H1 (cell line): ENCODE results near the gene CD68. TPM values are rescaled to one million over a fixed set of nuclear protein-coding genes. Genes with fewer than 3 reads are reported as not detected.

ENCODE experiments used
- CTCF ChIA-PET: fragments of 300-600 bp; sonication (Branson Sonifier 250); formaldehyde crosslinking; loops from one replicate; lab custom pipeline; 2021; ENCODE audit not compliant: partially characterized antibody; lab: Charles Lee
- POLR2A ChIA-PET: fragments of 300-600 bp; sonication (Branson Sonifier 250); formaldehyde crosslinking; loops from one replicate; lab custom pipeline; 2021; ENCODE audit warnings: inconsistent platforms; ENCODE audit not compliant: partially characterized antibody; lab: Charles Lee
- DNase-seq, 2 experiments: peaks; one replicate each; pipeline versions ENCODE4 v3.0.0 to v3.0.0-alpha.2; 2010 to 2022; ENCODE audit warnings: low spot score in 2 of 2, low read depth in 1 of 2, mixed read lengths in 1 of 2
- FAIRE-seq: peaks from 2 replicates; lab custom pipeline; 2011; peaks lifted over from hg19 to GRCh38; lab: Jason Lieb, UNC
- H2AFZ ChIP-seq: 2 replicates; pipeline ENCODE4 v1.8.1; 2012; ENCODE audit warnings: low read length, inconsistent platforms
- H2AK5ac ChIP-seq: 2 replicates; pipeline ENCODE4 v1.6.1; 2013; ENCODE audit warnings: low read depth, low read length
- H2BK120ac ChIP-seq: replicated peaks from 2 replicates; pipeline ENCODE3; 2013; ENCODE audit warnings: low read depth, low read length, inconsistent platforms
- H2BK12ac ChIP-seq: 2 replicates; pipeline ENCODE4 v1.6.1; 2013; ENCODE audit warnings: low read depth, low read length
- H2BK15ac ChIP-seq: 2 replicates; pipeline ENCODE4 v1.6.1; 2013; ENCODE audit warnings: low read length
- H2BK20ac ChIP-seq: 2 replicates; pipeline ENCODE4 v1.6.1; 2013; ENCODE audit warnings: low read length
- H2BK5ac ChIP-seq: 2 replicates; pipeline ENCODE4 v1.6.1; 2013; ENCODE audit warnings: low read depth, low read length
- H3K14ac ChIP-seq: 2 replicates; pipeline ENCODE4 v1.6.1; 2013; ENCODE audit warnings: inconsistent platforms; ENCODE audit not compliant: insufficient read length
- H3K18ac ChIP-seq: 2 replicates; pipeline ENCODE4 v1.6.1; 2013; ENCODE audit warnings: low read length; ENCODE audit errors: extremely low read depth
- H3K23ac ChIP-seq: 2 replicates; pipeline ENCODE4 v1.6.1; 2013; ENCODE audit warnings: inconsistent platforms; ENCODE audit not compliant: insufficient read length
- H3K23me2 ChIP-seq: 2 replicates; pipeline ENCODE4 v1.6.1; 2013; ENCODE audit warnings: low read depth, low read length
- H3K27ac ChIP-seq: 2 replicates; pipeline ENCODE4 v1.6.1; 2011; ENCODE audit warnings: low read depth, low read length, inconsistent platforms
- H3K27me3 ChIP-seq, 4 experiments: replicated peaks in 1 of 4; 1 replicate in 1 of 4; 2 replicates in 3 of 4; pipeline versions ENCODE4 v1.6.1 to v1.8.1; 2011 to 2013; ENCODE audit warnings: low read length in 3 of 4, mild to moderate bottlenecking in 3 of 4, inconsistent platforms in 2 of 4, mixed read lengths in 2 of 4, moderate library complexity in 1 of 4; ENCODE audit not compliant: control insufficient read depth in 3 of 4, insufficient read depth in 3 of 4; ENCODE audit errors: extremely low read depth in 1 of 4
- H3K36me3 ChIP-seq, 4 experiments: 2 replicates each; pipeline versions ENCODE4 v1.6.1 to v1.8.1; 2011 to 2013; ENCODE audit warnings: mild to moderate bottlenecking in 4 of 4, low read length in 3 of 4, moderate library complexity in 2 of 4, control low read depth in 1 of 4, inconsistent platforms in 1 of 4; ENCODE audit not compliant: insufficient read depth in 4 of 4, control insufficient read depth in 2 of 4
- H3K4ac ChIP-seq: replicated peaks from 2 replicates; pipeline ENCODE3; 2013; ENCODE audit warnings: low read length, low read depth, mixed read lengths, inconsistent platforms; ENCODE audit not compliant: insufficient read length
- H3K4me1 ChIP-seq, 4 experiments: replicated peaks in 1 of 4; 1 replicate in 1 of 4; 2 replicates in 3 of 4; pipeline versions ENCODE4 v1.6.1 to v1.8.1; 2011 to 2013; ENCODE audit warnings: low read length in 3 of 4, inconsistent platforms in 2 of 4, mixed read lengths in 1 of 4; ENCODE audit not compliant: insufficient read depth in 4 of 4, control insufficient read depth in 3 of 4
- H3K4me2 ChIP-seq, 2 experiments: 2 replicates each; pipeline versions ENCODE4 v1.6.1 to v1.8.1; 2011 to 2013; ENCODE audit warnings: low read depth in 2 of 2, low read length in 2 of 2, control low read depth in 1 of 2, inconsistent platforms in 1 of 2, mild to moderate bottlenecking in 1 of 2; ENCODE audit not compliant: insufficient read depth in 1 of 2
- H3K4me3 ChIP-seq, 4 experiments: fragments of 200-600, 300-600 bp in 1 of 4; sonication (generic), shearing (Covaris generic), sonication (Bioruptor Twin) in 1 of 4; 2 replicates each; pipeline versions ENCODE4 v1.5.1 to v1.8.1; 2011 to 2016; ENCODE audit warnings: low read length in 4 of 4, low read depth in 3 of 4, control low read depth in 2 of 4, inconsistent platforms in 2 of 4, mild to moderate bottlenecking in 2 of 4, mixed read lengths in 1 of 4, moderate library complexity in 1 of 4; ENCODE audit not compliant: insufficient read depth in 2 of 4; ENCODE audit errors: extremely low read depth in 1 of 4
- H3K56ac ChIP-seq: replicated peaks from 2 replicates; pipeline ENCODE3; 2013; ENCODE audit warnings: low read depth, mild to moderate bottlenecking, mixed read lengths, low read length, inconsistent platforms; ENCODE audit not compliant: insufficient read length
- H3K79me1 ChIP-seq: 2 replicates; pipeline ENCODE4 v1.6.1; 2013; ENCODE audit warnings: low read depth, low read length, control low read depth
- H3K79me2 ChIP-seq, 2 experiments: 2 replicates each; pipeline versions ENCODE4 v1.6.1 to v1.8.1; 2012 to 2013; ENCODE audit warnings: low read length in 2 of 2, mild to moderate bottlenecking in 2 of 2, inconsistent platforms in 1 of 2; ENCODE audit not compliant: insufficient read depth in 2 of 2, control insufficient read depth in 1 of 2
- H3K9ac ChIP-seq, 4 experiments: replicated peaks in 1 of 4; 1 replicate in 1 of 4; 2 replicates in 3 of 4; pipeline versions ENCODE4 v1.6.1 to v1.8.1; 2011 to 2013; ENCODE audit warnings: low read depth in 3 of 4, low read length in 3 of 4, control low read depth in 2 of 4, mild to moderate bottlenecking in 2 of 4, moderate library complexity in 2 of 4, inconsistent platforms in 1 of 4; ENCODE audit errors: extremely low read depth in 1 of 4
- H3K9me3 ChIP-seq, 2 experiments: 2 replicates each; pipeline versions ENCODE4 v1.6.1 to v1.8.1; 2012 to 2013; ENCODE audit warnings: mild to moderate bottlenecking in 2 of 2, moderate library complexity in 2 of 2, control low read depth in 1 of 2, inconsistent platforms in 1 of 2, low read depth in 1 of 2, low read length in 1 of 2, mixed read lengths in 1 of 2; ENCODE audit not compliant: insufficient read depth in 2 of 2
- H4K20me1 ChIP-seq, 2 experiments: replicated peaks in 1 of 2; 2 replicates each; pipeline versions ENCODE3 to v1.8.1; 2011 to 2013; ENCODE audit warnings: inconsistent platforms in 2 of 2, low read length in 2 of 2, mild to moderate bottlenecking in 1 of 2; ENCODE audit not compliant: insufficient read depth in 2 of 2, control insufficient read depth in 1 of 2
- H4K5ac ChIP-seq: 2 replicates; pipeline ENCODE4 v1.6.1; 2013; ENCODE audit warnings: low read length, low read depth, mixed read lengths, inconsistent platforms; ENCODE audit not compliant: insufficient read length
- H4K8ac ChIP-seq: 2 replicates; pipeline ENCODE4 v1.8.0; 2013; ENCODE audit warnings: mild to moderate bottlenecking, moderate library complexity, low read length, inconsistent platforms; ENCODE audit not compliant: insufficient read depth; ENCODE audit errors: extremely low read depth
- H4K91ac ChIP-seq: replicated peaks from 2 replicates; pipeline ENCODE3; 2013; ENCODE audit warnings: low read length, mixed read lengths, inconsistent platforms; ENCODE audit not compliant: insufficient read length
- CBX8 ChIP-seq: fragments of 300-800, 300-1000 bp; sonication (generic); IDR thresholded peaks from 2 replicates; pipeline ENCODE4 v1.7.1; 2016; ENCODE audit warnings: low read depth, low read length, borderline replicate concordance
- CREB1 ChIP-seq: IDR thresholded peaks from 2 replicates; pipeline ENCODE4 v1.6.1; 2012; ENCODE audit warnings: inconsistent platforms
- EGR1 ChIP-seq: IDR thresholded peaks from 2 replicates; pipeline ENCODE4 v1.6.1; 2011; ENCODE audit warnings: low read depth, low read length, borderline replicate concordance
- GABPA ChIP-seq: IDR thresholded peaks from 2 replicates; pipeline ENCODE4 v1.6.1; 2011; ENCODE audit warnings: mild to moderate bottlenecking, low read length, moderate library complexity, borderline replicate concordance; ENCODE audit not compliant: insufficient read depth
- POLR2A ChIP-seq, 2 experiments: IDR thresholded peaks; 1 replicate in 1 of 2; 2 replicates in 1 of 2; pipeline ENCODE4 v1.6.1; 2011; ENCODE audit warnings: low read depth in 2 of 2, low read length in 2 of 2, mild to moderate bottlenecking in 2 of 2; ENCODE audit errors: control extremely low read depth in 1 of 2
- POLR2AphosphoS5 ChIP-seq: IDR thresholded peaks from 2 replicates; pipeline ENCODE4 v1.6.1; 2011; ENCODE audit warnings: low read depth, low read length
- RXRA ChIP-seq: IDR thresholded peaks from 2 replicates; pipeline ENCODE4 v1.6.1; 2011; ENCODE audit warnings: low read depth, mild to moderate bottlenecking, low read length, moderate library complexity; ENCODE audit not compliant: insufficient read depth
- TAF7 ChIP-seq: optimal IDR thresholded peaks from 2 replicates; pipeline ENCODE3; 2011; ENCODE audit warnings: low read depth, mild to moderate bottlenecking, inconsistent platforms, low read length, moderate library complexity, borderline replicate concordance
- YY1 ChIP-seq: IDR thresholded peaks from 2 replicates; pipeline ENCODE4 v1.6.1; 2011; ENCODE audit warnings: low read depth, mild to moderate bottlenecking, low read length
- WGBS, 2 experiments: shearing (Covaris generic) in 1 of 2; methylation state at CpG; one replicate each; pipeline versions ENCODE4 v1.1.6 to v1.1.7; 2013 to 2015; ENCODE audit warnings: low lambda C conversion rate in 2 of 2, mixed read lengths in 2 of 2, inconsistent platforms in 1 of 2, low coverage in 1 of 2, missing lambda C conversion rate in 1 of 2; ENCODE audit not compliant: insufficient replicate concordance in 2 of 2, insufficient coverage in 1 of 2, insufficient read length in 1 of 2; ENCODE audit errors: extremely low coverage in 1 of 2, missing lambda C conversion rate in 1 of 2; 5-methylcytosine and 5-hydroxymethylcytosine counted together
- polyA plus RNA-seq, 7 experiments: library from polyadenylated mRNA; depleted of rRNA in 3 of 7; stranded (reverse) in 5 of 7; unstranded in 2 of 7; fragments of >200 nt in 5 of 7; fragments of 200-250 nt in 2 of 7; gene quantifications; 1 replicate in 5 of 7; 2 replicates in 1 of 7; 4 replicates in 1 of 7; pipeline versions ENCODE4 v1.2.1 to v1.2.3, GENCODE V29; 2011 to 2013; ENCODE audit warnings: missing spikeins in 2 of 7, mixed read lengths in 2 of 7
- total RNA-seq: library from RNA; stranded (reverse); fragmentation: NEBNext Ultra II Directional; extraction: Animal tissue kit (Norgen Biotek cat#: 25700); gene quantifications from 2 replicates; pipeline ENCODE4 v1.2.1, GENCODE V29; 2021

The CD68 gene
- total and polyA plus RNA-seq, 2 of the 8 experiments (the other 6 are each of a cell fraction or from before 2014, with no cell fraction given): 0.18 TPM; not detected in 1

DNA sequence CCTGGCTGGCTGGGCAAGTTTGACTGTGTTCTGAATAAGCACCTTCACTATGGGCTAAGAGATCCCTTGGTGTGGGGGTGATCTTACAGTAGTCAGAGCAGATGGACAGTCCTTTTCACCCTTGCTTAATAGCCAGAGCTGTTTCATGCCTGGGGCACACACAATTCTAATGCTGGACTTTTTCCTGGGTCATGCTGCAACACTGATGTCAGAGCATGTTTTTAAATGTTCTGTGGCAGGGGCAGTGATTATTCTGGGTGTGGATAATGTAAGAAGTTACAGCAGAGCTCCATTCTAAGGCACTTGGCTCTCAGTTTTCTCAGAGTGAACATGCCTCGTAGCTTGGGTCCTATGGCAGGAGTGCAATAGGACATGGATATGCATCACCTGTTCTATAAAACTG, 4.0 kb upstream of the CD68 start:
- Histone ChIP-seq H3K4me2 (peak overlapping the region; percentile 10 to 97; a peak in 1 of 4 replicates), H3K4me3 (0 out of 8 replicates have a peak overlapping the region, but pooled peaks of 1 of the 4 experiments have one; percentile 98), H3K9me3 (no peaks in the 10 kb centered on the region), H3K9ac (no peak overlapping the region), H3K23ac (no peak overlapping the region), H2BK12ac (no peak overlapping the region), H4K91ac (no peak overlapping the region), H3K4me1 (peaks cover 4 to 10% (median 7%) of the 10 kb centered on the region in 4 experiments), H3K4ac (no peak overlapping the region), H2BK20ac (no peak overlapping the region), H3K36me3 (peaks cover 48 to 67% (median 56%) of the 10 kb centered on the region in 4 experiments), H4K5ac (no peak overlapping the region), H2AK5ac (no peak overlapping the region), H3K23me2 (peaks cover 6% of the 10 kb centered on the region), H4K20me1 (peaks cover 27 to 34% of the 10 kb centered on the region in 2 experiments), H3K27me3 (no peaks in the 10 kb centered on the region), H2BK120ac (no peak overlapping the region), H2AFZ (no peak overlapping the region), H2BK15ac (no peak overlapping the region), H3K27ac (0 out of 2 replicates have a peak overlapping the region, but pooled peaks have one; percentile 18), H3K14ac (no peak overlapping the region), H2BK5ac (no peak overlapping the region), H3K79me1 (peaks cover 10% of the 10 kb centered on the region), H3K56ac (no peak overlapping the region), H4K8ac (no peak overlapping the region), H3K18ac (no peak overlapping the region), H3K79me2 (peaks cover 23 to 39% of the 10 kb centered on the region in 2 experiments)
- CTCF ChIA-PET: interaction anchor here (0.6 to 3.6 kb wide), 6 partner anchors 9 to 1056 kb away, joined by 3 to 24 read pairs (median 4); partner anchors contain the start of genes SENP3 and SOX15
- POLR2A ChIA-PET: interaction anchor here (0.6 to 37.5 kb wide), 28 partner anchors 7 to 351 kb away, joined by 3 to 1144 read pairs (median 4); partner anchors contain the start of genes CD68, CHRNB1, MPDU1 and NEURL4
- DNase-seq (no peak), FAIRE-seq (no peak)
- 94% methylated on average over 1 of the region's 1 CpG; no CpG with 5 or more reads in 1 of the 2 experiments for WGBS, 2 experiments
- TF ChIP-seq YY1 (no peak), RXRA (no peak), POLR2AphosphoS5 (peak; percentile 56; the same call in 1 of the 2 replicates), CREB1 (no peak), EGR1 (no peak), GABPA (no peak), TAF7 (peak; percentile 24), POLR2A (IDR thresholded peaks at IDR 0.05; ENCODE audit: control extremely low read depth in 1 of 2, low read depth in 2 of 2, low read length in 2 of 2) (peak; percentile 17; a peak in 2 of 3 replicates), CBX8 (no peak)
